Thymus (tissue), 14 donors: ENCODE measurements around the gene CRIP2. TPM values are rescaled to one million over a fixed set of nuclear protein-coding genes. Genes with fewer than 3 reads are reported as not detected.
A peak's percentile ranks its signal among the peaks of the same experiment; 100 is the strongest.

Experiments
- DNase-seq, 9 donors: peaks; one replicate each; pipeline ENCODE4 v3.0.0-alpha.2; 2013; ENCODE audit warnings: low spot score in 9 of 9, low read depth in 6 of 9, missing footprints in 1 of 9
- H3K27ac ChIP-seq, 2 donors: one replicate each; pipeline ENCODE4 v1.5.1; 2013; ENCODE audit warnings: control low read depth in 1 of 2, low read depth in 1 of 2, low read length in 1 of 2, mild to moderate bottlenecking in 1 of 2, moderate library complexity in 1 of 2
- H3K27me3 ChIP-seq, 2 donors: one replicate each; pipeline ENCODE4 v1.5.1; 2013; ENCODE audit warnings: low read length in 1 of 2; ENCODE audit not compliant: control insufficient read depth in 2 of 2, insufficient read depth in 1 of 2
- H3K36me3 ChIP-seq, 2 donors: one replicate each; pipeline ENCODE4 v1.5.1; 2013; ENCODE audit warnings: low read length in 1 of 2, mild to moderate bottlenecking in 1 of 2, moderate library complexity in 1 of 2; ENCODE audit not compliant: control insufficient read depth in 2 of 2, insufficient read depth in 2 of 2
- H3K4me1 ChIP-seq, 2 donors: one replicate each; pipeline ENCODE4 v1.5.1; 2013; ENCODE audit warnings: low read length in 2 of 2; ENCODE audit not compliant: control insufficient read depth in 2 of 2, insufficient read depth in 2 of 2
- H3K4me3 ChIP-seq, 2 donors: one replicate each; pipeline ENCODE4 v1.5.1; 2013; ENCODE audit warnings: low read length in 2 of 2, control low read depth in 1 of 2, mild to moderate bottlenecking in 1 of 2
- H3K9me3 ChIP-seq, 2 donors: one replicate each; pipeline ENCODE4 v1.5.1; 2013; ENCODE audit warnings: low read length in 1 of 2, mild to moderate bottlenecking in 1 of 2; ENCODE audit not compliant: control insufficient read depth in 2 of 2, insufficient read depth in 1 of 2
- WGBS: extraction: QIAGEN DNeasy Blood & Tissue Kit; methylation state at CpG from one replicate; pipeline ENCODE4 v1.1.7; 2013; 5-methylcytosine and 5-hydroxymethylcytosine counted together
- long read RNA-seq, 10 donors: transcript quantifications; one replicate each; lab custom pipeline, GENCODE V29; 2026
- polyA plus RNA-seq: library from polyadenylated mRNA; stranded (reverse); fragments of 200-250 nt; gene quantifications from one replicate; pipeline ENCODE4 v1.2.3, GENCODE V29; 2013
- total RNA-seq: library from RNA; stranded (reverse); fragments of 120-200 nt; gene quantifications from one replicate; pipeline ENCODE4 v1.2.4, GENCODE V29; 2013
- donor health status: healthy.

Gene CRIP2, protein sequence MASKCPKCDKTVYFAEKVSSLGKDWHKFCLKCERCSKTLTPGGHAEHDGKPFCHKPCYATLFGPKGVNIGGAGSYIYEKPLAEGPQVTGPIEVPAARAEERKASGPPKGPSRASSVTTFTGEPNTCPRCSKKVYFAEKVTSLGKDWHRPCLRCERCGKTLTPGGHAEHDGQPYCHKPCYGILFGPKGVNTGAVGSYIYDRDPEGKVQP
- total RNA-seq: 15.9 TPM
- 89.7 TPM for polyA plus RNA-seq
- long read RNA-seq, donor 1, partial matches to known transcripts: 0 of 1 reads
- long read RNA-seq, donor 1, other reads (novel, unspliced or antisense): 0 of 1 reads
- long read RNA-seq, donor 2: 0 reads
- long read RNA-seq, donor 3, transcript CRIP2-201 (8 exons, 1,857 nt): major isoform, 17 of 25 reads
- long read RNA-seq, donor 3, partial matches to known transcripts: 6 of 25 reads
- long read RNA-seq, donor 3, other reads (novel, unspliced or antisense): 0 of 25 reads
- long read RNA-seq, donor 4, partial matches to known transcripts: 5 of 7 reads
- long read RNA-seq, donor 4, other reads (novel, unspliced or antisense): 0 of 7 reads
- long read RNA-seq, donor 5, transcript CRIP2-201 (8 exons, 1,857 nt): major isoform, 32 of 32 reads
- long read RNA-seq, donor 5, partial matches to known transcripts: 0 of 32 reads
- long read RNA-seq, donor 5, other reads (novel, unspliced or antisense): 0 of 32 reads
- long read RNA-seq, donor 6, transcript CRIP2-201 (8 exons, 1,857 nt): major isoform, 13 of 13 reads
- long read RNA-seq, donor 6, partial matches to known transcripts: 0 of 13 reads
- long read RNA-seq, donor 6, other reads (novel, unspliced or antisense): 0 of 13 reads
- long read RNA-seq, donor 7, partial matches to known transcripts: 0 of 3 reads
- long read RNA-seq, donor 7, other reads (novel, unspliced or antisense): 0 of 3 reads
- long read RNA-seq, donor 8, transcript CRIP2-201 (8 exons, 1,857 nt): major isoform, 11 of 11 reads
- long read RNA-seq, donor 8, partial matches to known transcripts: 0 of 11 reads
- long read RNA-seq, donor 8, other reads (novel, unspliced or antisense): 0 of 11 reads
- long read RNA-seq, donor 9, transcript CRIP2-201 (8 exons, 1,857 nt): major isoform, 8 of 9 reads
- long read RNA-seq, donor 9, partial matches to known transcripts: 0 of 9 reads
- long read RNA-seq, donor 9, other reads (novel, unspliced or antisense): 0 of 9 reads
- long read RNA-seq, donor 10, transcript CRIP2-201 (8 exons, 1,857 nt): major isoform, 13 of 14 reads
- long read RNA-seq, donor 10, partial matches to known transcripts: 0 of 14 reads
- long read RNA-seq, donor 10, other reads (novel, unspliced or antisense): 0 of 14 reads

DNA sequence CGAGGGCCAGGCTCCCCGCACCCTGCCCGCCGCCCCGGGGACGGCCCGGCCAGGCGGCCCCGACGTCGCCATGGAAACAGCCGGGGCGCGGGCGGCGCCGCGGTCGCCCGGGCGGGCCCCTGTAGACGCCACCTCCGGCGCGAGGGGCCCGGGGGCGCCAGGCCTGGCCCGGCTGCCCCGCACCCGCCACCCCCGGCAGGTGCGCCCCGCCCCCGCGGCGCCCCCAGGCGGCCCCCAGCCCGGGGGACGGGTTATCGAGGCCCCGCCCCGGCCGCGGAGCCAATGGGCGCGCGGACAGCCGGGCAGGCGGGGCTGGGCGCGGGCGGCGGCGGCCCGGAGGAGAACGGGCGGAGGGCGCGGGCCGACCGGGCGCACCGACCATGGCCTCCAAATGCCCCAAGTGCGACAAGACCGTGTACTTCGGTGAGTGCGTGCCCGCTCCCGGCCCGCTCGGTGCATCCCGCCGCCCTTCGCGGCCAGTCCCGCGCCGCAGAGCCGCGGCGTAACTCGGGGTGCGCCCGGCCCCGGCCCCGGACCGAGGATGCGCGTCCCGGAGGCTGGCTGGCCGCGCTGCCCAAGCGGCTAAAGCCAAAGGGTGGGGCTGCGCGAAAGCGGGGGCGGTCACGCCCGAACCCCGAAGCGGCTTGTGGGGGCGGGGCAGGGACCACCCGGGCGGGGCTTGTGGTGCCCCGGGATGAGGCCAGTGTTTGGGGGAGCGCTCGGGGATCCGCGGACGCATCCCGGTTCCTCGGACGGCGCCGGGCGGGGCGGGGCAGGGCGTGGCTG lies at the start of gene CRIP2:
Gene CRIP2 (plus strand): TSS at position 339 of the 786 bp plus-strand sequence. CDS start 42 bp downstream, at position 381.
- H3K36me3 ChIP-seq: peaks cover 8 to 11% of the 10 kb centered on the region in 2 donors
- H3K27ac ChIP-seq: peak within 1 kb of the TSS in 1 of 2 donors; percentile 64
- H3K4me1 ChIP-seq: peaks cover 6 to 19% of the 10 kb centered on the region in 2 donors
- peak within 1 kb of the TSS; percentile 13 to 53 for H3K4me3 ChIP-seq
- whole genome bisulfite sequencing: 1% methylated on average over 118 of the region's 118 CpGs
- H3K27me3 ChIP-seq: peaks cover 63 to 73% of the 10 kb centered on the region in 2 donors
- H3K9me3 ChIP-seq: peaks cover 8 to 24% of the 10 kb centered on the region in 2 donors
- peak in 1 of 9 donors; percentile 21 for DNase-seq

DNA sequence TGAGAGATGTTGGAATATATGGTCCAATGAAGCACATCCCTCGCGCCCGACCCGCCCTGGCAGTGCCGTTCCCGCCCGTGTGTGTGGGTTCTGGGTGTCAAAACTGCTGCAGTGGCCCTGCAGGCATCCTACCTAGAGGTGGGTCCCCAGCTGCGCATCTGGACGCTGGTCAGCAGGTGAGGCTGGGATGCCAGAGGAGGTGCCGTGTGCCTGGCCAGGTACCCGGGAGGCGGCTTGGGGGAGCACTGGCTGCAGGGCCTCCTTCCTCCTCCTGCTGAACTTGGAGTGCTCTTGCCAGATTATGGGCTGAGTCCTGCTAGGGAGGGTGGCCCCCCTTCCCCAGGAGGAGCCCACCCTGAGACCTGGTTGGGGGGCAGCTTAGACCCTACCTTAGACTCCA lies 49.8 kb upstream of the CRIP2 start:
- Histone ChIP-seq H3K36me3 (peaks cover 20 to 30% of the 10 kb centered on the region in 2 donors), H3K27me3 (no peaks in the 10 kb centered on the region), H3K4me1 (peaks cover 30 to 47% of the 10 kb centered on the region in 2 donors), H3K9me3 (peaks cover 5 to 15% of the 10 kb centered on the region in 2 donors), H3K27ac (no peak overlapping the region), H3K4me3 (no peak overlapping the region)
- DNase-seq: no peak
- 98% methylated on average over 12 of the region's 12 CpGs for WGBS

DNA sequence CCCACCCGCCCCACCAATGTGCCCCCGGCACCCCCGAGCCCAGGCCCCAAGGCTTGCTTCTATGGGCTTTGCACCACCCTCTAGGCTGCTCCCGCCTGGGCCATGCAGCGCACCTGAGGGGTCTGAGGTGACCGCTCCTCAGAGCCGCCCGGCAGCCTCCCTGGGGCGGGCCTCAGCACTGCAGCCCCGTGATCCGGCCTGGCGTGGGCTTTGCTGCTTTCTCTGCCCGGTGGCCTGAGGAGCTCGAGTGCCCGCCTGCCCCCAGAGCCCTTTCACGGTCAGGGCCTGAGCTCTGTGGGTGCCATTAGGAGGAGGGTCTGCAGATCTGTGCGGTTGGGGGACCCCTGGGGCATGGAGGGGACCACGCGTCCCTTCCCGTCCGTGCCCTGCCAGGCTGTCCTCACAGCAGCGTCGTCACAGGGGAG lies 48.8 kb upstream of the CRIP2 start:
- H3K27ac ChIP-seq: no peak overlapping the region
- H3K4me3 ChIP-seq: no peak overlapping the region
- peaks cover 5 to 13% of the 10 kb centered on the region in 2 donors for H3K9me3 ChIP-seq
- peaks cover 27 to 41% of the 10 kb centered on the region in 2 donors for H3K4me1 ChIP-seq
- no peaks in the 10 kb centered on the region for H3K27me3 ChIP-seq
- WGBS: 94% methylated on average over 23 of the region's 23 CpGs
- no peak for DNase-seq
- H3K36me3 ChIP-seq: peaks cover 28 to 31% of the 10 kb centered on the region in 2 donors

DNA sequence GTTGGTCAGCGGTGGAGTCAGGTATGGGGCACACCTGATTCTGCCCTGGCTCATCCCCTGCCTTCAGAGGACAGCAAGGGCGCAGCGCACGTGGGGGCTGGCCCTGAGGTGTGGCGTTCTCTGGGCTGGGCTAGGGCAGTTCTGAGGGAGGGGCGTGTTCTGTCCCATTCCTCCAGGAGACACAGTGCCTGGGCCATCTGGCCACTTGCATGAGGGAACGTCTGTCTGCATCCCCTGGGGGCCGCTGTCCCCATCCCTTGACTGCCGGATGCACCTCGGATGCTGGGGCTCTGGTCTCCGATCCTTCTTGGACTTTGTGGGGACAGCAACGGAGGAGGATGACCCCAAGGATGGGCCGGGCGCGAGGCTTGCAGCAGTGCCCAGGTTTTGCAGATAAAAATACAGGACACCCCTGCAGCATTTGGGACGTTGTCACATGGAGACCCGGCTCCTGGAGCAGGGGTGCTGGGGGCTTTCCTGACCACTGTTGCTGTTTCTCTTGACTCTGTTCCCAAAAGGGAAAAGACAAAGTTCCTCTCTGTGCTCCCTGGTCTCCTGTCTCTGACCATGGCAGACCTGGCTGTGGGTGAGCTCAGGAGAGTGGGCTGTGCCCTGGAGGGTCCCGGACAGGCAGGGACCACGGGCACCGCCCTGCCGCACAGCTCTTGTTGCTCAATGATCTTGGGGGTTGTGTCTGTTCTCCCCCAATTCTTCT lies 48.0 kb upstream of the CRIP2 start:
- Histone ChIP-seq H3K4me3 (no peak overlapping the region), H3K36me3 (peaks cover 34% of the 10 kb centered on the region in 2 donors), H3K27me3 (no peaks in the 10 kb centered on the region), H3K9me3 (peaks cover 5 to 15% of the 10 kb centered on the region in 2 donors), H3K27ac (peak overlapping the region in 1 of 2 donors; percentile 37), H3K4me1 (peaks cover 20 to 34% of the 10 kb centered on the region in 2 donors)
- 98% methylated on average over 21 of the region's 21 CpGs for WGBS
- DNase-seq: no peak

DNA sequence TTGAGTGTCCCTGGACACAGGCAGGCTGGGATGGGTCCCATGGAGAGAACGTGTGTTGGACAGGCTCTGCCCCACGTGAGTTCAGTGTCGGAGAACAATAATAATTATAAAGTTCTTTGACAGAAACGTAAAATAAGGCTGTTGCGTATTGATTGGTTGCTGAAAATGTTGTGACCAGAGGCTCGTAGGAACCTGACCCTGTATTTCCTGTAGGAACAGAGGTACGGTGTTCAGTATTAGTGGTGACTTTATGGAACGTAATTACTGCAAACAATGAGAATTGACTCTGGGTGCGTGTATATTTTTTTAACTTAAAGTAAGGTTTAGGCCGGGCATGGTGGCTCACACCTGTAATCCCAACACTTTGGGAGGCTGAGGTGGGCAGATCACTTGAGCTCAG lies 47.2 kb upstream of the CRIP2 start:
- Histone ChIP-seq H3K4me3 (no peak overlapping the region), H3K9me3 (peaks cover 5 to 16% of the 10 kb centered on the region in 2 donors), H3K36me3 (peaks cover 31 to 37% of the 10 kb centered on the region in 2 donors), H3K4me1 (peaks cover 11 to 25% of the 10 kb centered on the region in 2 donors), H3K27me3 (no peaks in the 10 kb centered on the region), H3K27ac (peak overlapping the region in 1 of 2 donors; percentile 72)
- DNase-seq: no peak
- 99% methylated on average over 10 of the region's 10 CpGs for WGBS

DNA sequence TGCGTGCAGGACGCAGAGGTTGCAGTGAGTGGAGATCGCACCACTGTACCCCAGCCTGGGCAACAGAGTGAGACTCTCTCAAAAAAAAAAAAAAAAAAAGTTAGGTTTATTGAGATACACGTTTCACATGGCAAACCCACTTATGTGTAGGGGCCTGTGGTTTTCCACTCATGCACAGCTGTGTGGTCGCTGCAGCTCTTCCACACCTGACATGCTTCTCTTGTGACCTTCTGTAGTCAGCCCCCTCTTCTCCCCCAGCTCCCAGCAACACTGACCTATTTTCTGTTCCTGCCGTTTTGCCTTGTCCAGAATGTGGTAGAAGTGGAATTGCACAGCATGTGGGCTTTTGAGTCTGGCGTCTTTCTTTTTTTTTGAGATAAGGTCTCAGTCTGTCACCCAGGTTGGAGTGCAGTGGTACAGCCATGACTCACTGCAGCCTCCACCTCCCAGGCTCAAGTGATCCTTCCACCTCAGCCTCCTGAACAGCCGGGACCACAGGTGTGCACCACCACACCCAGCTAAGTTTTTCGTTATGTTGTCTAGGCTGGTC lies 46.6 kb upstream of the CRIP2 start:
- peak overlapping the region in 1 of 2 donors; percentile 72 for H3K27ac ChIP-seq
- DNase-seq: peak in 4 of 9 donors; percentile 43 to 60 (median 50)
- no peak overlapping the region for H3K4me3 ChIP-seq
- no peaks in the 10 kb centered on the region for H3K27me3 ChIP-seq
- H3K36me3 ChIP-seq: peaks cover 31 to 37% of the 10 kb centered on the region in 2 donors
- peaks cover 6 to 21% of the 10 kb centered on the region in 2 donors for H3K4me1 ChIP-seq
- 74% methylated on average over 9 of the region's 9 CpGs for WGBS
- H3K9me3 ChIP-seq: peaks cover 5 to 16% of the 10 kb centered on the region in 2 donors

DNA sequence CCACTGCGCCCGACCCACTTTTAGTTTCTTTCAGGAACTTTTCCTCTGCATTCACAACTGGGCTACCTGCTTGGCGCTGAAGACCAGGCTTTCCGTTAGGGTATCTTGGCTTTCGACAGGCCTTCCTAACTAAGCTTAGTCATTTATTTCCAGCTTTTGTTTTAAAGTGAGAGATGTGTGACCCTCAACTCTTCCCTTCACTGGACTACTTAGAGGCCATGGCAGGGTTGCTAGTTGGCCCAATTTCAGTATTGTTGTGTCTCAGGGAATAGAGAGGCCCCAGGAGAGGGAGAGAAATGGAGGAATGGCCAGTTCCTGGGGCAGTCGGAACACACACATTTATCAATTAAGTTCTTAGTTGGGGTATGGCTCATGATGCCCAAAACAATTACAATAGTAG lies 44.6 kb upstream of the CRIP2 start:
- H3K27ac ChIP-seq: no peak overlapping the region
- no peak overlapping the region for H3K4me3 ChIP-seq
- no peaks in the 10 kb centered on the region for H3K27me3 ChIP-seq
- peaks cover 6 to 21% of the 10 kb centered on the region in 2 donors for H3K4me1 ChIP-seq
- H3K36me3 ChIP-seq: peaks cover 29 to 33% of the 10 kb centered on the region in 2 donors
- WGBS: 98% methylated on average over 6 of the region's 6 CpGs
- DNase-seq: no peak
- H3K9me3 ChIP-seq: peaks cover 5 to 17% of the 10 kb centered on the region in 2 donors
